ENCODE measurements around the gene KIF1B.
"Not testable (repeated sequence)": the region's sequence is repeated elsewhere in the genome, so short reads cannot be mapped to it uniquely, and the experiment has no call there.

Gene KIF1B

GRCh38 chr1:10386761-10387676 lies 176.6 kb downstream of the KIF1B start:
- no peak for DNase-seq (ENCODE audit: low read depth)

DNA sequence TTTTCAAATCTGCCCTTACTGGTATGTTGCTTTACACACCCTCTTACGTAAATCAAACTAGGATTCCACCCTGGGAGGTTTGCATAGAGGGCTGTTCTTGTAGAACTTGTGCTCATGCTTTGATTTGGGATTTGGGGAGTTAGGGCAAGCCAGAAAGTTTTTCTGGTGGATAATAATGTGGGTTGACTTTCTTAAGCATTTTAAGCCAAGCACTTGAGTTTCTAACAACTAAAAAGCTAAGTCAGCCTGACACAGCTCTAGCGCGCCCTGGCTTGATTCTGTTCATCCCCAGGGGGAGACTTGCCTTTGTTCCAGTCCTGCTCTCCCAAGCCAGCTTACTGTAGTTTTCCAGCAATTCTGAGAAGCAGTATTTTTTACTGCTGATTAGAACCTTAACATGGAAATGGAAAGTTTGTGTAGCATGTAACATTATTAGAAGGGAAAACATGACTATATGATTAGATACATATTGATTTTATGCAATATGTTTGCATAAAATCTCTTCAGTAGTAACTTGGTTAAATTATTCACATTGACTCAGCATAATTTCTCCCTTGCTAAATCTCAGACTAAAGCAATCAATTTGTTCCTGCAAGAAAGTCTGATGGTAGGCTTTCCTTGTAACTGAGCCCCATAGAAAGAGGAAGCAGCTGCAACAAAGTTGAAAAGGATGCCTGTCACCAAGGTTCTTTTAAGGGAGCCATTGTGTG lies 177.5 kb downstream of the KIF1B start:
- DNase-seq (ENCODE audit: low read depth) = no peak

DNA sequence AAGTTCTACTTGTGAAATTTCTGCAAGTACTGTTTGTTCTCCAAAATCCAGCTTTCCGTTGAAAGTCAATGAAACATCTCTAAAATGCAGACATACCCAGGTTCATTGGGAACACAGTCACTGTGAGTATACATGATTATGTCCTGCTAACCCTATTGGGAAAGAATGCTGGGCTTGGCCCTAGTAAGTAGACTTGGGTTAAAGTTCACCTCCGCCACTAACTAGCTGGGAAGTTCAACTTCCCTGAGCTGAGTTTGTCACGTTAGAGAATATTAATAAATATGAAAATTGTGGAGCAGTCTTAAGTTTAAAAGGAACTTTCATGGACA lies 178.0 kb downstream of the KIF1B start:
- DNase-seq (ENCODE audit: low read depth) = no peak

DNA sequence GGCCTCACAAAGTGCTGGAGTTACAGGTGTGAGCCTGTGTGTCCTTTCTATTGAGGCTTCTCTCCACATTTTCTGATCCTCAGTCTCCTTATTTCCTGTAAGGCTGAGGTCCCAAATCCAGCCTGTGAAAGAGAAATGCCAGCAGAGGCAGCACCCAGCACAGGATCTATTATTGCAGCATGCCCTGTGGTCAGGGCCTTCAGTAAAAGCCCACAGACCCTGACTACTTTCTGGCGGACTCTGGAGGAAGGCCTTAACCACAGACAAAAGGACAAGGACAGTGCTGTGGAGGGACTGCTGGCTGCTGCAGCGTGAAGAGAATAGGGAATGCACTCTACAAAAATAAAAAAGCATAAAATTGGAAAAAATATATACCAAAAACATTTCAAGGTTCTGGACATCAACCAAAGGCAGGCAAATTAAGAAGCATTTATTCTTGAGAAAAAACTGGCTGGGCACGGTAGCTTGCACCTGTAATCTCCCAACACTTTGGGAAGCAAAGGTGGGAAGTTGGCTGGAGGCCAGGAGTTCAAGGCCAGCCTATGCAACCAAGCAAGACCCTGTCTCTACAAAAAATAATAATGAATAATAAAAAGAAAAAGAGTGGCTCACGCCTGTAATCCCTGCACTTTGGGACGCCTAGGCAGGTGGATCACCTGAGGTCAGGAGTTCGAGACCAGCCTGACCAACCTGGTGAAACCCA lies 179.1 kb downstream of the KIF1B start:
- DNase-seq (ENCODE audit: low read depth) = no peak

DNA sequence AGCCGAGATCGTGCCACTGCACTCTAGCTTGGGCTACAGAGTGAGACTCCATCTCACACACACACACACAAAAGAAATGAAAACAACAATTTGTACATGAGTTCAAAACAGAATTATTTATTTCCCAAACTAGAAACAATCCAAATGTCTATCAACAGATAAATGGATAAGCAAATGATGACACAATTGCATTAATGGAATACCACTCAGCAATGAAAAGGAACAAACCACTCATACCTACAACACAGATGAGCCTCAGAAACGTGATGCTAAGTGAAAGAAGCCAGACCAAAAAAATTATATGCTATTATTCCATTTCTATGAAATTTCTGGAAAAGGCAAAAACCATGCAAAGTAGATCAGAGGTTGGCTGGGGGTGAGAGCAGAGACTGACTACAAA lies 186.5 kb downstream of the KIF1B start:
- DNase-seq (ENCODE audit: low read depth) = no peak

DNA sequence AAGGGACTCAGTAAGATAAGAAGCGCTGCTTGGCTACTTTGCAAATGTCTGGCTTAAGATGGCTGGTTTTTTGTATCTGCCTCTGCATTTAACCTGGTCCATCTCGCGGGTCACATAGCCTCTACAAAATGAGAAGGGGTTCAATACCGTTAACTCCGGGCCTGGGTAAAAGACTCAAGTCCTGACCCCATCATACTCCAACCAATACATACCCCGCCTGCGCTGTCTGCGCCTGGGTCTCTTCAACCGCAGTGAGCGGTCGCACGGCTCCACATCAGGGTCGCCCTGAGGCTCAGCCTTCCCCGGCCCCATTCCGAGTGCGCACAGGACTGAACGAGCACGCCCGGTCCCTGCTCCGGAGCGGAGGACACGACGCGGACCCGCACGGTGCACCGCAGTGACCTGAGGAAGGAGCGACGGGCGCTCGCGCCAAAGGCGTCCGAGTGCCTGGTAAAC lies 187.9 kb downstream of the KIF1B start:
- no peak for DNase-seq (ENCODE audit: low read depth)

GRCh38 chr1:10398734-10399443 lies 188.5 kb downstream of the KIF1B start, which contains the start of gene PGD:
TSS of gene PGD (plus strand) at chr1:10399064. CDS start at chr1:10399118, 54 bp downstream.
- peak; percentile 89 for DNase-seq (ENCODE audit: low read depth)

- no peak for DNase-seq (ENCODE audit: low read depth)
Measured at GRCh38 chr1:10399444-10399941, 189.1 kb downstream of the KIF1B start.

DNA sequence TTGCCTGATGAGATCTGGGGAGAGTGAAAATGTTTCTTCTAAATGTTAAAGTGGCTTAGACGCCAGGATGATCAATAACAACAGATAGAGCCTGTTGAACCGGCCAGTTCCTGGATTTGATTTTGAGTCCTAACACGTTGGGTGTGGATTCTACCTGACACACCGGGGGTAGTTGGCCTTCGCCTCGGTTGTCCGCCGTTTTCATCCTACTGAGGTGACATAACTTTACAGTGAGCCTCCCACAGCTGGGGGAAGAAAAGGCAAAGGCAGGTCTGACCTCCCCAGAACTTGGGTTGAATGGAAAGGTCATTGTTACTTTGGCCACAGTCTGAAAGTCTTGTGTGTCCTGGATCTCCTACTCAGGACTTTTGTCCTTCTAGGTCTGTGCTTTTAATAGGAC lies 189.6 kb downstream of the KIF1B start:
- DNase-seq (ENCODE audit: low read depth) = no peak

DNA sequence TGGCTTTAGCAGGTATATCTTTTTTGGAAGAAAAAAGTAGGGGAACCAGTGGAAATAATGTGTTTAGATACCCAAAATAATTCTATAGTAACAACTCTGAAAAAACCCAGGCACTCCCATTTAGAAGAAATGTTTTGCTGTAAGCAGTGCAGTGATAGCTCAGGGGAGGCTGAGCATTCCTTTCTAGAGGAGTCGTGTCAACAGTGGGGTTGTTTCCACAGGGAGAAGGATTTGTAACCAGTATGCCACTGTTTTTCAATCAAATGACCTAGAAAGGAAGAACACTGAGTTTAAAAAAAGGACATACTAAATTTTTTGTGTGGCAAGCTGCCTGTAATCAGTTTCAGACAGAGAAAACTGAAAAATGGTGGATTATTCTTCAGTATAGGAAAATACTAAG lies 190.9 kb downstream of the KIF1B start:
- DNase-seq (ENCODE audit: low read depth) = no peak

DNA sequence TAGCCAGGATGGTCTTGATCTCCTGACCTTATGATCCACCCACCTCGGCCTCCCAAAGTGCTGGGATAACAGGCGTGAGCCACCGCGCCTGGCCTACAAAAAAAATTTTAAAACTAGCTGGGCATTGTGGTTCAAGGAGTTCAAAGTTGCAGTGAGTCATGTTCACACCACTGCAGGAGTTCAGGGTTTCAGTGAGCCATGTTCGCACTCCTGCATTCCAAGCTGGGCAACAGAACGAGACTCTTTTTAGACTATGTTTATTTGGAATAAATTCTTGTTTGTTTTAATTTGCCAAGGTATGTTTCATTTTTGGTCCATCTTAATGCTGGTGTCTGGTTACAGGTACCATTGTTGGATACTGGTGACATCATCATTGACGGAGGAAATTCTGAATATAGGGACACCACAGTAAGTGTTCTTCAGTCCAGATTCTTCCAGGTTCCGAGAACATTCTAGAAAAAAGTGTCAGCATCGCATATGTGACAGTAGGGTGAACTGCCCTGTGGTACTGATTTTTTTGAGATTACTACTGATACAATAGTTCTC lies 192.4 kb downstream of the KIF1B start:
- no peak for DNase-seq (ENCODE audit: low read depth)

GRCh38 chr1:10407201-10407600 lies 196.8 kb downstream of the KIF1B start:
- DNase-seq (ENCODE audit: low read depth) = no peak

DNA sequence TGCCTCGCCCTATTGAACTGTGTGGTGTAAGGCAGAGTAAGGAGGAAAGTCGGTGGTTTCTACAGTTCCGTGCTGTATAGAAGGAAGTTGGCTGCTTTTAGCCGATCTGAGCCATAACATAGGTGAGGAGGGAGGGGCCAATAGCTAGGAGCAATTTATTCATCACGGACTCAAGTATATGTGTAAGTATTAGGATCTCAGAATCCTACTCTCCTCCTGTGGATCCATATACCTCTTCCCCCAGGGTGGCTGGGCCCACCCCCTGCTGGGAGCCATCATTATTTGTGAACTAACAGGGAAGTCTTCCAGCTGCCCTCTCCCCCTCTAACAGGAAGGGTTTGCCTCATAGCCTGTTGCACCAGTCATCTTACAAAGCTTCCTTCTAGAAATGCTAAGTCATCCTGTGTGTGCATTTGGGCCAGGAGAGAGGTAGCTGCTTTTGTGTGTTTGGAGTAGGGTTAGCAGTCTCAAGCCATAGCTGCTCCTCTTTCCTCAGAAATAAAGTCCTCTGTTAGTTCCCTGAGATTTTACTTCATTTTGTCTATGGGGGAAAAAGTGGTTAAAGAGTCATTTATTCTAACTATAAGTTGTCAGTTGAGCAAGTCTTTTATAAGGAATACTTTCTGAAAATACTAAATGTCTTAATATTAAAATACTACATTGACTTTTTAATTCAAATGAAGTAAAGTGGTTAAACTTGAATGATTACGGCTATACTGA lies 205.0 kb downstream of the KIF1B start:
- DNase-seq (ENCODE audit: low read depth) = no peak

DNA sequence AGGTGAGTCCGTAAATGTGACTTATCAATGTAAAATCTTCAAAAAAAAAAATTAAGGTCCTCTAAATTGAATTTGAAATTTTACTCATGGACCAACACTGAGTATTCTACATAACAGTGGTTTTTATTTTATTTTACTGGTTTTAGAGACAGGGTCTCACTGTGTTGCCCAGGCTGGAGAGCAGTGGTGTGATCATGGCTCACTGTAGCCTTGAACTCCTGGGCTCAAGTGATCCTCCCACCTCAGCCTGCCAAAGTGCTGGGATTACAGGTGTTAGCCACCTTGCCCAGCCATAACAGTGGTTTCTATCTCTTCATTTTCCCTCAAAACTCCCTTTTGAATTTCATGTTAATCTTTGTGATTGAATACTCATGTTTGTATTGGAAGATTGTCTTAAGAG lies 205.6 kb downstream of the KIF1B start:
- not testable (repeated sequence) for DNase-seq (ENCODE audit: low read depth)

GRCh38 chr1:10418741-10419140 lies 208.4 kb downstream of the KIF1B start:
- DNase-seq (ENCODE audit: low read depth) = not testable (repeated sequence)

DNA sequence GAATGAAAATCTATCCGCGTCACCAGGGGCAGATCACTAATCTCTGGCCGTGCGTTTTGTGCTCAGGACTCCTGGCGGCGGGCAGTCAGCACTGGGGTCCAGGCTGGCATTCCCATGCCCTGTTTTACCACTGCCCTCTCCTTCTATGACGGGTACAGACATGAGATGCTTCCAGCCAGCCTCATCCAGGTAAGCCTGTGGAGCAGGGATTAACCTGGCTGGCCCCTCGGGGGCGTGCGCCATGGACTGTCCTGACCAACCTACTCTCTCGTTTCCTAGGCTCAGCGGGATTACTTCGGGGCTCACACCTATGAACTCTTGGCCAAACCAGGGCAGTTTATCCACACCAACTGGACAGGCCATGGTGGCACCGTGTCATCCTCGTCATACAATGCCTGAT lies 209.0 kb downstream of the KIF1B start:
- DNase-seq (ENCODE audit: low read depth) = no peak

DNA sequence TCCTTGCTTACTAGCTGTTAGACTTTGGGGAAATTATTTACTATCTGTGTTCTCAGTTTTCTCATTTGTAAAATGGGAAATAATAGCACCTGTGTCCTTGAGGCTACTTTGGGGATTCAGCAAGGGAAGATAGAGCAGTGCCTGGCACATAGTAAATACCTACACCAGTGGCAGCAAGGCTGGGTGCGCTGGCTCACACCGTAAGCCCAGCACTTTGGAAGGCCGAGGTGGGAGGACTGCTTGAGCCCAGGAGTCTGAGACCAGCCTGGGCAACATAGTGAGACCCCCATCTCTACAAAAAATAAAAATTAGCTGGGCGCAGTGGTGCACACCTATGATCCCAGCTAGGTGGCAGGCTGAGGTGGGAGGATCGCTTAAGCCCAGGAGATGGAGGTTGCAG lies 211.3 kb downstream of the KIF1B start:
- DNase-seq (ENCODE audit: low read depth) = no peak

GRCh38 chr1:10424034-10424433 lies 213.7 kb downstream of the KIF1B start:
- DNase-seq (ENCODE audit: low read depth) = no peak

GRCh38 chr1:10424651-10425050 lies 214.3 kb downstream of the KIF1B start:
- no peak for DNase-seq (ENCODE audit: low read depth)

DNA sequence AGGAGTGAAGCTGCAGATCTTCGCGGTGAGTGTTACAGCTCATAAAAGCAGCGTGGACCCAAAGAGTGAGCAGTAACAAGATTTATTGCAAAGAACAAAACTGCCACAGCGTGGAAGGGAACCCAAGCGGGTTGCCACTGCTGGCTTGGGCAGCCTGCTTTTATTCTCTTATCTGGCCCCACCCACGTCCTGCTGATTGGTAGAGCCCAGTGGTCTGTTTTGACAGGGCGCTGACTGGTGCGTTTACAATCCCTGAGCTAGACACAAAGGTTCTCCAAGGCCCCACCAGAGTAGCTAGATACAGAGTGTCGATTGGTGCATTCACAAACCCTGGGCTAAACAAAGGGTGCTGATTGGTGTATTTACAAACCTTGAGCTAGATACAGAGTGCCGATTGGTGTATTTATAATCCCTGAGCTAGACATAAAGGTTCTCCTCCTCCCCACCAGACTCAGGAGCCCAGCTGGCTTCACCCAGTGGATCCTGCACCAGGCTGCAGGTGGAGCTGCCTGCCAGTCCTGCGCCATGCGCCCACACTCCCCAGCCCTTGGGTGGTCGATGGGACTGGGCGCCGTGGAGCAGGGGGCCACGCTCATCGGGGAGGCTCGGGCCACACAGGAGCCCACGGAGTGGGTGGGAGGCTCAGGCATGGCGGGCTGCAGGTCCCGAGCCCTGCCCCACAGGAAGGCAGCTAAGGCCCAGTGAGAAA lies 215.6 kb downstream of the KIF1B start:
- not testable (repeated sequence) for DNase-seq (ENCODE audit: low read depth)
